GM18870 (cell line): ENCODE data around the gene RNF183.

Experiments used
- ATAC-seq: cut with Tn5 transposase; IDR thresholded peaks from one replicate; pipeline ENCODE4 v1.9.1; 2021; ENCODE audit warnings: moderate library complexity; ENCODE audit not compliant: unreplicated experiment

Gene RNF183, protein sequence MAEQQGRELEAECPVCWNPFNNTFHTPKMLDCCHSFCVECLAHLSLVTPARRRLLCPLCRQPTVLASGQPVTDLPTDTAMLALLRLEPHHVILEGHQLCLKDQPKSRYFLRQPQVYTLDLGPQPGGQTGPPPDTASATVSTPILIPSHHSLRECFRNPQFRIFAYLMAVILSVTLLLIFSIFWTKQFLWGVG

DNA sequence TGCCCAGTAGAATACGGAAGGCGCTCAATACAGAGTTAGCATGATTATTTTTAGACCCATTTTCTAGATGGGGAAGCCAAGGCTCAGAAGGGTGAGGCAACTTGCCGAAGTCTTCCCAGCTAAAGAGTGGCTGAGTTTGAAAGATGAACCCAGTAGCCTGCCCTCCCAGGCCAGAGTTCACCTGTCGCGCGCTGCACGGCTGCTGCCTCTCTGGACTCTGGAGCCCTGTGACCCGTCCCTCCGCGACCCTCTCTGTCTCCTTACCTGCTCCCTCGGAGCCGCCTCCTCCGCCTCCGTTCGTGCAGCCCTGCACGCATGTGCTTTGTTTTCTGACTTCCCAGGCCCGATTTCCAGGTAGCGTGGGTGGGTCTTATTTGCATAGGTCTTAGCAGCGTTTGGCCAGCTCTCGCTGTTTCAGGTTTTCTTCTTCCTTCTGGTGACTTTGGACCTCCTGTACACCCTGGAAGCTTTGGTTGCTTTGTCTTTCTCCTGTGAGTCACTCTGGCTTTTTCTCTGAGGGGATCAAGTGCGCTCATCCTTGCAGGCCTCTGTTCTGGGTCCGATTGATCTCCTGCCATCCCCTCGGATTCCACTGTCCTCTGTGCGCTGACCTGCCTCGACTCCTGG lies at the start of gene RNF183:
RNF183 (minus strand) TSS at position 585 of the 627 bp plus-strand sequence. CDS start 5,192 bp downstream, outside the sequence.
- ATAC-seq, result no peak

DNA sequence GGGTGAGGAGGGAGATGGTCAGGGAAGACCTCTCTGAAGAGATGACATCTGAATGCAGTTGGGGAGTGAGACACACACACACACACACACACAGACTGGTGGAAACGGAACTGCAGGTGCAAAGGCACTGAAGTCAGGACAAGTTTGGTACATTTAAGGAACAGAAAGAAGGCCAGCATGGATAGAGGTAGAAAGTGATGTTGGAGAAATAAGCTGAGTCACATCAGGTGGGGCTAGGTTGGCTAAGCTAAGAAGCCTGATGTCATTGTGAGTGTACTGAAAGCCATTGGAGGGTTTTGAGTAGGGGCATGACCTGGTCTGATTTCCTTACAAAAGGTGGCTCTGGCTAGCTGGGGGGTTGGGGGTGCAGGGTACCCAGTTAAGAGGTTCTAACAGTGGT lies 49.2 kb upstream of the RNF183 start:
- no peak for ATAC-seq

DNA sequence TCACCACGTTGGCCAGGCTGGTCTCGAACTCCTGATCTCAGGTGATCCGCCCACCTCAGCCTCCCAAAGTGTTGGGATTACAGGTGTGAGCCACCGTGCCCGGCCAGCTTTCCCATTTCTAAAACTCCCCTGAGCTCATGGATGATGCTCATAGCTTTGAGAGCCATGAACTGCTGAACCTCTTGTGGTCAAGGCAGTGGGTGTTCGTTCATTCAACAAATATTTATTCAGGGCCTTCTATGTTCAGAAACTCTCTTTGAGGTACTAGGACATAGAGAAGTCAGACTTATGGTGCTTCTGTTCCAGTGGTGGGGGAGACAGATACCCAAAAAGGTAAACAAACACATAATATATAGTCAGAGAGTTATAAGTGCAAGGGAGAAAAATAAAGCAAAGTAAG lies 48.8 kb upstream of the RNF183 start:
- no peak for ATAC-seq

DNA sequence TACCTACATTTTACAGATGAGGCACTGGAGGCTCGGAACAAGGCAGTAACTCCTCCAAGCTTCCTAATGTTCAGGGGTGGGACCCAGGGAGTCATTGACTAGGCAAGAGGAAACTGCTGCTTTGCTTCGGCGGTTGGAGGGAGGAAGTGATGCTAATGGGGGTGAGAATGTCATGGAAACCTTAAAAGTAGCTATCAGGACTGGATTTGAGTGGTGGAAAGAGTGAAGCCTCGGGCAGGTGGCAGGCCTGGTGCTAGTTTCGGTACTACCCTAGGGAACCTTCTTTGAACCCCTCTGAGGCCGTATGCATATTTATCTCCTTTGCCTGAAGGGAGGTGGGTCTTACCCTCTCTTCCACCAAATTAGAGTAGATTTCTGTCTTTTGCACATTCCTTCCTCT lies 47.8 kb upstream of the RNF183 start:
- no peak for ATAC-seq

DNA sequence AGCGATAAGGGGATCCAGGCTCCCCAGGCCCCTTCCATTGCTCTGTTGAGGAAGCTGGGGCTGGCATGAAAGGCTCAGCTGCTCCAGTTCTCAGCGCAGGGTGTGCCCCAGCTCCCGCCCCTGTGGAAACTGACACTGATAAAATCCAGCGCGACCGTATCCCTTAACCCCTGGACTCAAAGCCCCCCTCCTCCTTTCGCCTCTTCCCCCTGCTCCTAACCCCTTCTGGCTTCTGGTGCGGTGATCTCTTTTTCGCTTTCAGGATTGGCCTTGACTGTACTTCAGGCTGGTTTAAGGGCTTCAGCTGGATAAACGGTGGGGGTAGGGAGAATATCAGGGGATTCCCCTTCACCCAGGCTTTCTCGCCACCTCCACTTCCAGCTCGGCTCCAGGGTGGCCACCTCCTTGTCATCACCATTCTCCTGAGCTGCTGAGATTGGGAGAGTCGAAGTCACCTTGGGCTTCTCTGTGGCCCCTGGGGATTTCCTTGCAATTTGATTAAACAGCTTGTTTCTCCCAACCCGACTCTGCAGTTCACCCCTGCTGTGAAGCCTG lies 47.0 kb upstream of the RNF183 start:
- no peak for ATAC-seq

DNA sequence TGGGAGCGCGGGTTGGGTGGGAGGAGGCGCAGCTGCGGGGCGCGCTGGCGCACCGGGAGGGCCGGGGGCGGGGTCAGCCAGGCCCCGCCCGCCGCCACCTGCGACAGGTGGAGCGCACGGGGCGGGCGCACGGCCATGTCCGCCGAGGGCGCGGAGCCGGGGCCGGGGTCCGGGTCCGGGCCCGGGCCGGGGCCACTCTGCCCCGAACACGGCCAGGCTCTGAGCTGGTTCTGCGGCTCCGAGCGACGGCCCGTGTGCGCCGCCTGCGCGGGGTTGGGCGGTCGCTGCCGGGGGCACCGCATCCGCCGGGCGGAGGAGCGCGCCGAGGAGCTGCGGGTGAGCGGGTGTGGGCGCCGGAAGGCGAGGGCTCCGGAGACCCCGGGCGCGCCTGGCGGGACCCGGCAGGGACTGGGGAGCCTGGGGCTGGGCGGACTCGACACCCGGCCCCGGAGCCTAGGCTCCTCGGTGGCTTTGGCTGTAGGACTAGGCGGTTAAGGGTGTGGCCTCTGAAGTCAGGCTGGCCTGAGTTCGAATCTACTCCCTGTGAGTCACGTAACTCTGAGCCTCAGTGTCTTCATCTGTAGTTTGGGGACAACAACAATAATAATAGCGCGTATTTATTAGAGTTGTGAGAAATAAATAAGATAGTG lies 46.4 kb upstream of the RNF183 start, which contains the start of gene BSPRY:
BSPRY (plus strand) TSS at position 97 of the 650 bp plus-strand sequence; CDS start at position 136, 39 bp downstream.
- no peak for ATAC-seq

DNA sequence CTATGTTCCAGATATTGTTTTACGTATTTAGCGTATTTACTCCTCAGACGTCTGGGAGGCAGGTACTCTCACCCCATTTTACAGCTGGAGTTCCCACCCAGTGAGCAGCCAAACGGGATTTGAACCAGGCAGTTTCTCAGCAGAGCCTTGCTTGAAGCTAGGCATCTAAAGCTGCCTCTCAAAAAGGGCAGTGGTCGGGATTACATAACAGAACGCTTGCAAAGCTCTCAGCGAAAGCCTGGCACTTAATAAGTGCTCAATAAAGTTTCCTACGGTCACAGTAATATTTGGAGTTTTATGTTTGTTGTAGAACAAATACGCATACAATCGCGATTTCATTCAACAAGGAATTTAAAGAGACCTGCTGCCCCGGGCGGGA lies 45.9 kb upstream of the RNF183 start:
- ATAC-seq, result no peak

DNA sequence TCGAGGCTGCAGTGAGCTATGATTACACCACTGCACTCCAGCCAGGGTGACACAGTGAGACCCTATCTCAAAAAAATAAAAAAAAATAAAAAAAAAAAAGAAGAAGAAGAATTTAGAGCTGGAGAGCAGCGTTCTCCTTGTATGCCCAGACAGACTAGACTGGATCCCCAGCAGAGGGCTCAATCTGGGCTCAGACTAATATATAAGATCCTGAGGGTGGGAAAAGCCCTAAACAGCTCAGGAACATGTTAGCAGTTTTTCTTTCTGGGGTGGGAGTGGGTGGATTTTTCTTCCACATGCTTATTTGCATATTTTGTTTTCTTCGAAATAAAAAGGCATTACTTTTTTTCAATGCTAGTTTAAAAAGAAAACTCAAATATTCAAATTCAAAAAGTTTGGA lies 45.3 kb upstream of the RNF183 start:
- no peak for ATAC-seq

DNA sequence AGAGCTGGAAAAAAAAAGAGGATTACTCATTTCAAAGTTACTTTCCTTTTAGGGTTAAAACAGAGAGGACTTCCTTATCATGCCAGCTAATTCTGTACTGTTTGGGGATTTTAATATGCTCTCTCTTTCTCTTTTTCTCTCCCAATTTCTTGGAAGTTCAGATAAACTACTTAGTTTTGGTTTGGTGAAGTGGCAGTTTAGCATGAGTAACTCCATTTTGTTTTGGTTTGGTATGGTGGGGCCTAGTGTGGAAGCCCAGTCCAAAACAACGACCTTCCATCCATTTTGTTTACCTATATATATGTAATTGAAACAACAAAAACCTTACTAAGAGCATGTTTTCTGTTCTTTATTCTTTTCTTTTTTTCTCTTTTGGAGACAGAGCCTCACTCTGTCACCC lies 42.5 kb upstream of the RNF183 start:
- ATAC-seq, result no peak

DNA sequence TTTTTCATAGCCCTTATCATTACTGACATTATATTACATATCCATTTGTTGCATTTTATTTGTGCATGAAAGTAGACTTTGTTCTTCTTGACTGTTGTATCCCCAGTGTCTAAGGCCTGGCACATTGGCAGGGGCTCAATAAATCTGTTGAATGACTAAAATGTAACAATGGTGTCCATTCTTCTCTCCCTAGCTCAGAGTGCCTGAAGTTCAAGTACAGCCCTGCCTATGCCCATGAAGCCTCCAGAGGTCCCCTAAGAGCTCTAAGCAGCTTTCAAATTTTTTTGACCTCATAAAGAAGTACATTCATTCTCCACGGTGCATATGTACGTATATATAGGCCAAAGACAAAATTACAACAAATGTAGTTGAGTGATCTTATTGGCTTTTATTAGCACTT lies 42.0 kb upstream of the RNF183 start:
- no peak for ATAC-seq

DNA sequence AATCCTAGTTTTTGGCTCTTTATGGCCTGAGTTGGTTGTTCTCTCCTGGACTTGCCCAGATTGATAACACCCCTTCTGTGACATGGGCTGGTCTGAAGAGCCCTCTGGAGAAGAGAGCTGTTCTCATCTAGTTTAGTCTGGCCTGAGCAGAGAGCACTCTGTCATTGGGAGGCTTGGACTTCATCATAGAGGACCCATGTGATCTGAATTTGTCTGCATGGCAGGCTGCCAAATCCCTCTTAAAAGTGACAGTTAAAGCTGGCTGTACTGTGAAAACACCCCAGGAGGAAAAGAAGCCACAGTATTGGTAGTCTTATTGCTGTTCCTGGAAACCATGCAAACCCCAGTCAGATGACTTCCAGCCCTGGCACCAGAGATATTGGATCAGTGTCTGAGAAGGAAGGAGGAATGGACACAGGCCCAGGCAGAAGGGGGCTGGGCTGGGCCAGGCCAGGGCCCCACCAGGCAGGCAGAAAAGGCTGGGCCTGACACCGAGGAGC lies 40.6 kb upstream of the RNF183 start:
- no peak for ATAC-seq

DNA sequence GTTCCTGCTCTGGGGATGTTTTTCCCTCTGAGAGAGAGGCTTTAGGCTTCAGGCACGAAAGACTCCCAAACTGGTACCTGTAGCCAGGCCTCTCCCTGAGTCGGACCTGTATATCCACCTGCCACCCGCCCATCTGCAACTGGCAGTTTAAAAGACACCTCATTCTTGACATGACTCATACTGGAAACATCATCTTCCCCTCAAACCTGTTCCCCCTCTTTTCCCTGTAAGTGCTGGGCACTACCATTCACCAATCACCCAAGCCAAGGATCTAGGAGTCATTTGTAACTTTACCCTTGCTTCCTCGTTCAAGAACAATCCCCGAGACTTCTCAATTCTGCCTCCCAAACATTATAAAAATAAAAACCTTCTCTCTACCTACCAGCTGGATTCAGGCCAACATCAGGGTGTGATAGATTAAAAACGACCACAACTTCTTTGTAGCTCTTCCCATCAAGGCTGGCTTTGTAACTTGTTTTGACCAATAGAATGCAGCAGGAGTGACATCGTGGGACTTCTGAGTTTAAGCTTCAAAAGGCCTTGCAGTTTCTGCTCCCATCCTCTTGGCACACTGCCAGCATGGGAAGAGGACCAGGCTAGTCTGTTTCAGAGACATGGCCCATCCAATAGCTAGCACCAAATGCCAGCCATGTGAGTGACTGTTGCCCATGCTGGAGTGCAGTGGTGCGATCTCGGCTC lies 38.7 kb upstream of the RNF183 start:
- ATAC-seq, result no peak

DNA sequence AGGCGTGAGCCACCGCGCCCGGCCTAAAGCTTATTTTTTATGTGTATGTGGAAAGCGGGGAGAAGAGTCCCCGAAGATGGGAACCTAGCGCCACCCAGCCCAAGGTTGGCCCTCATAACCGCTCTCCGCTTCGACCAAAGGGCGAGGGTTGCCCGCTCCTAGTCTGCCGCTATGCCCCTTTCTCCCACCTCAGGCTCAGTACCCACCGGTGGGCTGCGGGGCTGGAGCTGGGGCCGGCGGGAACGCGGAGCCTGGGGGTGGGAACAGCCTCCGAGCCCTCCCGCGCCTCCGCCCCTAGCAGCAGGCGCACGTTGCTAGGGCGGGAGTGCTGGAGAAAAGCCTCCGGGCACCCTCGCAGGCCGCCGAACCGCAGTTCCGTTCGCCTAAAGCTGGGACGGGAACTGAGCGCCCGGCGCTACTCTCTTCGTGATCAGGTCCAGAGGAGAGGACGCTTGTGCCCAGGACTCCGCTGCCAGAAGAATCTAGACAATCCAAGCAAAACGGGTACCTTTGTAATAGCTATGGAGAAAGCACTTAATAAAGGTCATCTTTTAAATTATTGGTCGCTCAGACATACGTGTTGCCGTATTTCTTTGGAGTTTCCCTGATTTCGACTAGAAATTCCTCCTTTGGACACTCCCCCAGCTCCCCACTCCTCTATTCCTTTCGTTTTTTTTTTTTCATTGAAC lies 37.0 kb upstream of the RNF183 start, which contains the start of gene WDR31:
WDR31 (minus strand) TSS at position 265 of the 689 bp plus-strand sequence. CDS start 8,253 bp downstream, outside the sequence.
- peak; percentile 87 for ATAC-seq

DNA sequence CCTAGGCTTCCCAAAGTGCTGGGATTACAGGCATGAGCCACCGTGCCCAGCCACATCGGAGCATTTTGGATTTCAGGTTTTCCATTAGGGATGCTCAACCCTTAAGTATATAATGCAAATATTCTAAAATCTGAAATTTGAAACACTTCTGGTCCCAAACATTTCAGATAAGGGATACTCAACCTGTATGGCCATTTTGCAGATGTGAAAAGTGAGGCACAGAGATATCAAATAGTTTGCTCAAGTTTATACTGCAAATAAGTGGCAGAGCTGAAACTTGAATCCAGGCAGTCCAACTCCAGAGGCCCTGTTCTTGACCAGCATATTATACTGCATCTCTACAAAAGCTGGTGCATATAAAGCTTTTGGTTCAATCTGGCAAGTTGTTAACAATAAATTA lies 34.5 kb upstream of the RNF183 start:
- no peak for ATAC-seq

DNA sequence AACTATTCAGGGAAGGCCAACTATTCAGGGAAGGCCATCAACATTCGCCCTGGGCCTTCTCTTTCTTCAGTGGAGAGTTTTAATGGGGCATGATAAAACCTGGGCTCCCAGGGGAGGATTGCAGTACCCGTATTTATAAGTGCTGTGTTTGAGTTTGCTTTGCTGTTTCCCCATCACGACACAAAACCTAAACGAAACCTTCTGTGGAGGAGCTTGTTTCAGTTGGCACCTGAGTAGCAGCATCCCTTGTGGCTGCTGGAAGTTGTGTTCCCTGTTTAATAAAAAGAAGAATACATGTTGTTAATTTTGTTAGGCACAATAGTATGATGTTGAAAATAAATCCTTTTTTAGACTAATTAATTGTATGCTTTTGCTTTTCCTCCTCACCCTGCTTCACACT lies 28.6 kb upstream of the RNF183 start:
- no peak for ATAC-seq

DNA sequence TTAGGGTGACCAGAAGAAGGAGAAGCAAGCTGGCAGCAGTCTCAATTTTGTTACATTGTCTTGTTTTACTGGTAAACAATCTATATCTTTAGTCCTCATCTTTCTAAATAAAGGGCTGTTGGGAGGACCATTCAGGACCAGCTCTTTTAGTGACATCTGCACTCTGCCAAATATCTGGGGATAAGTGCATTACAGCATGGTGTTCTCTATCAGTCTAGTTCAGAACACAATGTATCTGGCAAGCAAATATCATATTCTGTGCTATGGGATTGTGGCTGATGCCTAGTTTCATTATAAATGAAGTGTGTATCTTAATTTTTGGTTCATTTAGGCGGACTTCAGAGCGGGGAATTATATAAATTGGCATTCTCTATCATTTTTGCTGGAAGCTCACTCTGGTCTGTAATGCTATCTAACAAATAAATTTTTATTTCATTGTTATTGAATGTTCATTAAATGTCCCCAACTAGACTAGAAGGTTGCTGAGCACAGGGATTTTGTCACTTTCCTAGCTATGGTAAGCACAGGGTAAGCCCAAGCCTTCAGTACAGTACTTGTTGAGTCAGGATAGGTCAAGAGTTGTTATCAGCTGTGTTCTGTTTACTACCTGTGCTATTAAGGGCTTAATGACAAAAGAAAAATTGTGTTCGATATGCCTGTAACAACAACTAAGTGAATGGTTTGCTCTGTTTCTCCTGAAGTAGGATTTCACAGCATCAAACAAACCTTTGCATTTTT lies 25.0 kb upstream of the RNF183 start:
- ATAC-seq, result no peak

DNA sequence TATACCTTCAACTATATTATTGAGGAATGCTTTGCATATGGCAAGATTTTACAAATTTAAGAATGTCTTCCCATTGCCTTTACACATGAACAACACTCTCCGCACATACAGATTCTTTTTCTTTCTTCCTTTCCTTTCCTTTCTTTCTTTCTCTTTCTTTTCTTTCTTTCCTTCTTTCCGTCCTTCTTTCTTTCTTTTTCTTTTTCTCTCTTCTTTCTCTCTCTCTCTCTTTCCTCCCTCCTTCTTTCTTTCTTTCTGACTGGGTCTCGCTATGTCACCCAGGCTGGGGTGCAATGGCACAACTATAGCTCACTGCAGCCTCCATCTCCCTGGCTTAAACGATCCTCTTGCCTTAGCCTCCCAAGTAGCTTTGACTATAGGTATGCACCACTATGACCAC lies 23.1 kb upstream of the RNF183 start:
- no peak for ATAC-seq

DNA sequence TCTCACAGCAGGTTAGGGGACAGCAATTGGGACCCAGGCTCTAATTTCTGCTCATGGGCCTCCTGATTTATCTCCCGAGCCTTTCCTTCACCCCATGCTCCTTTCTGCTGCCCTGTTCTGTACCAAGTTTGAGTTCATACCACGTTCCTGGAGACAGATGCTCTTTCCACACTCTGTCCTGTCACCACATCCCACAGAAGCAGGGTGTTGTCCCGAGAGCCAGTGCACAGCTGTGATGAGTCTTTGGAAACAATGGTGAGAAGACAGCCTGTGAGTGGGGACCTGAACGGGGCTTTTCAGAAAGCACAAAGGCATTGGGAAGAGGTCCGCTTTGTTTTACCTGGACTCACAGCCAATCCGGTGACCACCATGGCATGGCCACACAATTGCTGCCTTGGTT lies 19.5 kb upstream of the RNF183 start:
- ATAC-seq, result no peak

DNA sequence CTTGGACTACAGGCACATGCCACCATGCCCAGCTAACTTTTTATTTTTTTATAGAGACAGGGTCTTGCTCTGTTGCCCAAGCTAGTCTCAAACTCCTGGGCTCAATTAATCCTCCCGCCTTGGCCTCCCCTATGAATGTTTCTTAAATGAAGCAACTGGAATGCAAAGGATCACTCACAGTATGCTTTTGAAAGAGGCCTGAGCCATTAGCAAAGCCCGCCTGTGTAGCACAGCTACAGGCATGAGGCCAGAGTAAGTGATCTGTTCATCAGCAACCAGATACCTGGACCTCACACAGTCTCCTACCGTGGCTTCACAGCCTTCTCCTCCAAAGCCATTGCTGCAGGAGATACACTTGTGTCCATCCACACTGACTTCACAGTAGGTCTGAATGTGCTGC lies 16.9 kb upstream of the RNF183 start:
- no peak for ATAC-seq

DNA sequence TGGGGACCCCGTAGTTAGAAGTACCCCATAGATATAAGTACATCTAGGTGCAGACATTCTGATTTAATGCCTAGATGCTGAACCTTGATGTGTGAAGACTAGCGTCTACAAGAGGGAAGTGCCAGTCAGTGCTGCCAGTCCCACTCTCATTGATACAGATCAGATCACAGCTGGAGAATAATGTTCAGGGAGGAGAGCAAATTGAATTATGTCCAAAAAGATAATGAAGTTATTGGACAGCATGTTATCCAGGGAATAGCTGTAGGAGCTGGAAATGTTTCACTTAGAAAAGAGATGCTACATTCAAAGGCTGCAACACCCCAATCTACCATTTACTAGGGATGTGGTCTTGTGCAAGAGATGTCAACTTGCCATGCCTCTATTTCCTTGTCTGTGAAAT lies 15.9 kb upstream of the RNF183 start:
- ATAC-seq, result no peak
